ENCODE measurements around the gene CCDC59.

DNA sequence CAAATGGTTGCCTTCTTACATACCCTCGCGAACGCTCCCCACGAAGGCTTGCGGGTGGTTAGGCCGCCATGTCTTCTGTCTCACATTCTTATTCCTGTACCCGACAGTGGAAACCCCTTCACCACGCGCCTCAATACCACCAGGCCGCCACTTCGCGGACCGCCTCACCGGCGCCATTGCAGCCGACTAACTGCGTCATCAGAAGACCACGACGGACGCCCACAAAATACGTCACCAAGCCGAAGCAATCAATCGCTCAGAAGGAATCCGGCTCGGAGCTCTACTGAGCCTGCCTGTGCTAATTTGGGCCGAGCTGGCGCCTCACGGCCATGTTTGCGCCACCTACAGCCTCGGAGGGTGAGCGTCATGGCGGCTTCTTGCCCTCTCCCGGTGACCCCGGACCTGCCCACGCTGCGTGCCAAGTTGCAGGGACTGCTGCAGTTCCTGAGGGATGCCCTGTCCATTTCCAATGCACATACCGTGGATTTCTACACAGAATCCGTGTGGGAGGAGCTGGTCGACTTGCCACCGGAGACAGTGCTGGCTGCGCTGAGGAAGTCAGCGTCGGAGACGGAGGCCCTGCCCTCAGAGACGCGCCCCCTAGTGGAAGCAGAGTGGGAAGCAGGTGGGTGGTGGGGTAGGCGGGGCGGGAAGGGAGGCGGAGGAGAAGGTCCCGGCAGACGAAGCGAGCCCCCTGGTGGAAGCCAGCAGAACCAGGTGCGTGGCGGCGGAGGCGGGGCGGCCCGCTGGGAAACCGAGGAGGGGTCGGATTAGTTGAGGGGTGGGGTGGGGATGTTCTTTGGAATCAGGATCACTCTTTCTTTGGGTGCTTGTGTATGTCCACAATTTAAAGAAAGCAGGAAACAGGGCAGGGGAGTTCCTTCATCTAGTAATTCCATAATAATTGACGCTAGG, at the start of gene CCDC59, which contains the start of gene METTL25:
- TF ChIP-seq, protein P1, sequence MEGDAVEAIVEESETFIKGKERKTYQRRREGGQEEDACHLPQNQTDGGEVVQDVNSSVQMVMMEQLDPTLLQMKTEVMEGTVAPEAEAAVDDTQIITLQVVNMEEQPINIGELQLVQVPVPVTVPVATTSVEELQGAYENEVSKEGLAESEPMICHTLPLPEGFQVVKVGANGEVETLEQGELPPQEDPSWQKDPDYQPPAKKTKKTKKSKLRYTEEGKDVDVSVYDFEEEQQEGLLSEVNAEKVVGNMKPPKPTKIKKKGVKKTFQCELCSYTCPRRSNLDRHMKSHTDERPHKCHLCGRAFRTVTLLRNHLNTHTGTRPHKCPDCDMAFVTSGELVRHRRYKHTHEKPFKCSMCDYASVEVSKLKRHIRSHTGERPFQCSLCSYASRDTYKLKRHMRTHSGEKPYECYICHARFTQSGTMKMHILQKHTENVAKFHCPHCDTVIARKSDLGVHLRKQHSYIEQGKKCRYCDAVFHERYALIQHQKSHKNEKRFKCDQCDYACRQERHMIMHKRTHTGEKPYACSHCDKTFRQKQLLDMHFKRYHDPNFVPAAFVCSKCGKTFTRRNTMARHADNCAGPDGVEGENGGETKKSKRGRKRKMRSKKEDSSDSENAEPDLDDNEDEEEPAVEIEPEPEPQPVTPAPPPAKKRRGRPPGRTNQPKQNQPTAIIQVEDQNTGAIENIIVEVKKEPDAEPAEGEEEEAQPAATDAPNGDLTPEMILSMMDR (conservative IDR thresholded peaks at IDR 0.05), result peak; percentile 97
- no peak for TF ChIP-seq EZH2 (IDR thresholded peaks at IDR 0.05; ENCODE audit: low read depth)
